ENCODE measurements around the gene DIAPH1.
A peak's percentile ranks its signal among the peaks of the same experiment; 100 is the strongest.

Gene DIAPH1

GRCh38 chr5:141574122-141574510 lies 44.7 kb downstream of the DIAPH1 start:
- DNase-seq (ENCODE audit: insufficient read length, low spot score) = no peak
- no peak for FAIRE-seq
- TF ChIP-seq SPI1 (IDR thresholded peaks at IDR 0.05; ENCODE audit: low read depth, low read length) (peak; percentile 64; the same call in 1 of the 2 replicates), TAF1 (IDR thresholded peaks at IDR 0.05; ENCODE audit: low read depth, low read length) (no peak)

DNA sequence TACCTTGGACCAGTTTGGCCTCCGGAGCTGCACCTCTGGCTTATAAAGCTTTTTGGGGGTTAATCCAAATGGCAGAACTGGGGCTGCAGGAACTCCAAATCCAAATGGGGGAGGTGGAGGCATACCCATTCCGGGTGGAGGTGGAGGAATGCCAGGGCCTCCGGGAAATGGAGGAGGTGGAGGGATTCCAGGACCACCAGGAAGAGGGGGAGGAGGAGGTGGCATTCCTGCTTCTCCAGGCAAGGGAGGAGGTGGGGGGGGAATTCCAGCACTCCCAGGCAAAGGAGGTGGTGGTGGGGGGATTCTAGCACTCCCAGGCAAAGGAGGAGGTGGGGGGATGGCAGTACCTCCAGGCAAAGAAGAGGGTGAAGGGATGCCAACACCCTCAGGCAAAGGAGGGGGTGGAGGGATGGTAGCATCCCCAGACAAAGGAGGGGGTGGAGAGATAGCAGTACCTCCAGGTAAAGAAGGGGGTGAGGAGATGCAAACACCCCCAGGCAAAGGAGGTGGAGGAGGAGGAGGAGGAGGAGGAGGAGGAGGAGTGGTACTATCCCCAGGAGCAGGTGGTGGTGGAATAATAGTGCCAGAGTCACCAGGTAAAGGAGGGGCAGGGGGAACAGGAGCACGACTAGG lies 45.2 kb downstream of the DIAPH1 start:
- DNase-seq (ENCODE audit: insufficient read length, low spot score) = no peak
- TF ChIP-seq POLR2A (IDR thresholded peaks at IDR 0.05; ENCODE audit: low read depth, low read length) = no peak
- TF ChIP-seq POLR2AphosphoS5 (IDR thresholded peaks at IDR 0.05; ENCODE audit: low read depth, low read length) = no peak
- TF ChIP-seq PAX5 (IDR thresholded peaks at IDR 0.05; ENCODE audit: insufficient read depth, low read length, severe bottlenecking) = no peak
- TF ChIP-seq SPI1 (IDR thresholded peaks at IDR 0.05; ENCODE audit: low read depth, low read length) = no peak
- TF ChIP-seq POU2F2 (IDR thresholded peaks at IDR 0.05; ENCODE audit: low read depth, low read length) = no peak
- TF ChIP-seq TAF1 (IDR thresholded peaks at IDR 0.05; ENCODE audit: low read depth, low read length) = no peak
- FAIRE-seq = no peak

GRCh38 chr5:141570655-141571054 lies 48.1 kb downstream of the DIAPH1 start:
- no peak for TF ChIP-seq TAF1 (IDR thresholded peaks at IDR 0.05; ENCODE audit: low read depth, low read length)
- no peak for TF ChIP-seq POLR2A (IDR thresholded peaks at IDR 0.05; ENCODE audit: low read depth, low read length)
- TF ChIP-seq POLR2AphosphoS5 (IDR thresholded peaks at IDR 0.05; ENCODE audit: low read depth, low read length) = no peak
- no peak for TF ChIP-seq POU2F2 (IDR thresholded peaks at IDR 0.05; ENCODE audit: low read depth, low read length)
- no peak for TF ChIP-seq PAX5 (IDR thresholded peaks at IDR 0.05; ENCODE audit: insufficient read depth, low read length, severe bottlenecking)
- TF ChIP-seq SPI1 (IDR thresholded peaks at IDR 0.05; ENCODE audit: low read depth, low read length) = no peak
- DNase-seq (ENCODE audit: insufficient read length, low spot score) = no peak
- FAIRE-seq = no peak

- FAIRE-seq (no peak), DNase-seq (ENCODE audit: insufficient read length, low spot score) (no peak)
- TF ChIP-seq POLR2AphosphoS5 (IDR thresholded peaks at IDR 0.05; ENCODE audit: low read depth, low read length) = no peak
- TF ChIP-seq TAF1 (IDR thresholded peaks at IDR 0.05; ENCODE audit: low read depth, low read length) = no peak
- TF ChIP-seq POU2F2 (IDR thresholded peaks at IDR 0.05; ENCODE audit: low read depth, low read length) = no peak
These were observed 51.2 kb downstream of the DIAPH1 start for GRCh38 chr5:141567513-141568117.

GRCh38 chr5:141565826-141566570 lies 52.8 kb downstream of the DIAPH1 start:
- no peak for DNase-seq (ENCODE audit: insufficient read length, low spot score)
- FAIRE-seq = no peak
- TF ChIP-seq POU2F2 (IDR thresholded peaks at IDR 0.05; ENCODE audit: low read depth, low read length) (no peak), TAF1 (IDR thresholded peaks at IDR 0.05; ENCODE audit: low read depth, low read length) (no peak), POLR2A (IDR thresholded peaks at IDR 0.05; ENCODE audit: low read depth, low read length) (no peak), SPI1 (IDR thresholded peaks at IDR 0.05; ENCODE audit: low read depth, low read length) (no peak), PAX5 (IDR thresholded peaks at IDR 0.05; ENCODE audit: insufficient read depth, low read length, severe bottlenecking) (no peak), POLR2AphosphoS5 (IDR thresholded peaks at IDR 0.05; ENCODE audit: low read depth, low read length) (no peak)

GRCh38 chr5:141564216-141564692 lies 54.5 kb downstream of the DIAPH1 start:
- no peak for DNase-seq (ENCODE audit: insufficient read length, low spot score)
- TF ChIP-seq SPI1 (IDR thresholded peaks at IDR 0.05; ENCODE audit: low read depth, low read length) = no peak
- TF ChIP-seq POLR2AphosphoS5 (IDR thresholded peaks at IDR 0.05; ENCODE audit: low read depth, low read length) = no peak
- TF ChIP-seq POU2F2 (IDR thresholded peaks at IDR 0.05; ENCODE audit: low read depth, low read length) = no peak
- no peak for TF ChIP-seq PAX5 (IDR thresholded peaks at IDR 0.05; ENCODE audit: insufficient read depth, low read length, severe bottlenecking)
- TF ChIP-seq POLR2A (IDR thresholded peaks at IDR 0.05; ENCODE audit: low read depth, low read length) = no peak
- FAIRE-seq = peak; percentile 96

DNA sequence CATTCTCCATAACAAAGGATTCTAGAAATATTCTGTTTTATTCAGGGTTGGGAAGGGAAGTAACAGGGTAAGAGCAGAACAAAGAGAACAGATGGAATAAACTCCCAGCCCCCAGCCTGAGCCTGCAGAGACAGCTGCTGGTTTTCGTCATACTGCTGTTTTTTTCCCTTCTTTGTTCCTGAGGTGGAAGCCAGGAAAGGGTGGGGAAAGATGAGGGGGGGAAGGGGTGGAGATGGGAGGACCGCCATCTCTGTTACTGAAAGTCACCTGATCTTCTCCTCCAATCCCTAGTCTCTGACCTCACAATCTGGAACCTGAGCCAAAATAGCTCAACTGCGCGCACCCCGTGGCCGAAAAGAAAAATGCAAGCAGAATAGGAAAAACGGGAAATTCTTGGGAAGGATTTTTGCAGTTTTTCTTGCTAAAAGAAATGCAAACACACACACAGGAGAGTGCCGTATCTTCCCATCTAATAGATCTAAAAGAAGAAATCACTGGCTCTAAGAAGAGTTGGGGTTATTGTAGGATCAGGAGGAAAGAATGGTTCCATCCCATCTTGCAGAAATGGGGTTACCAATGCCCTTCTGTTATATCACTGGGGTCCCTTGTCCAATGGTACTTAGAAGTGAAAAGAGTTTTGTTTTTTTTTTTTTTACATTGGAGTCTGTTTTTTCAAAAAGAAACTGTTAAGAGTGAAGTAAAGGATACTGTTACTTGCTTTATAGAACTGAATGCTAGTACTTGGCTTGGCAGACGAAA lies 57.9 kb downstream of the DIAPH1 start:
- FAIRE-seq = no peak
- DNase-seq (ENCODE audit: insufficient read length, low spot score) = no peak
- no peak for TF ChIP-seq TAF1 (IDR thresholded peaks at IDR 0.05; ENCODE audit: low read depth, low read length)
- no peak for TF ChIP-seq POLR2AphosphoS5 (IDR thresholded peaks at IDR 0.05; ENCODE audit: low read depth, low read length)
- no peak for TF ChIP-seq POU2F2 (IDR thresholded peaks at IDR 0.05; ENCODE audit: low read depth, low read length)
- TF ChIP-seq SPI1 (IDR thresholded peaks at IDR 0.05; ENCODE audit: low read depth, low read length) = no peak
- TF ChIP-seq POLR2A (IDR thresholded peaks at IDR 0.05; ENCODE audit: low read depth, low read length) = no peak
- no peak for TF ChIP-seq PAX5 (IDR thresholded peaks at IDR 0.05; ENCODE audit: insufficient read depth, low read length, severe bottlenecking)

GRCh38 chr5:141560151-141560550 lies 58.6 kb downstream of the DIAPH1 start:
- FAIRE-seq (no peak), DNase-seq (ENCODE audit: insufficient read length, low spot score) (no peak)
- no peak for TF ChIP-seq SPI1 (IDR thresholded peaks at IDR 0.05; ENCODE audit: low read depth, low read length)
- TF ChIP-seq POLR2AphosphoS5 (IDR thresholded peaks at IDR 0.05; ENCODE audit: low read depth, low read length) = no peak
- TF ChIP-seq TAF1 (IDR thresholded peaks at IDR 0.05; ENCODE audit: low read depth, low read length) = no peak
- TF ChIP-seq POU2F2 (IDR thresholded peaks at IDR 0.05; ENCODE audit: low read depth, low read length) = no peak
- TF ChIP-seq PAX5 (IDR thresholded peaks at IDR 0.05; ENCODE audit: insufficient read depth, low read length, severe bottlenecking) = no peak
- no peak for TF ChIP-seq POLR2A (IDR thresholded peaks at IDR 0.05; ENCODE audit: low read depth, low read length)

- DNase-seq (ENCODE audit: insufficient read length, low spot score) (no peak), FAIRE-seq (no peak)
- no peak for TF ChIP-seq PAX5 (IDR thresholded peaks at IDR 0.05; ENCODE audit: insufficient read depth, low read length, severe bottlenecking)
- no peak for TF ChIP-seq POU2F2 (IDR thresholded peaks at IDR 0.05; ENCODE audit: low read depth, low read length)
- no peak for TF ChIP-seq SPI1 (IDR thresholded peaks at IDR 0.05; ENCODE audit: low read depth, low read length)
- TF ChIP-seq POLR2A (IDR thresholded peaks at IDR 0.05; ENCODE audit: low read depth, low read length) = no peak
- TF ChIP-seq POLR2AphosphoS5 (IDR thresholded peaks at IDR 0.05; ENCODE audit: low read depth, low read length) = no peak
These were observed 59.3 kb downstream of the DIAPH1 start for GRCh38 chr5:141559461-141559860.

Data from GM12891 (cell line).